HG03442 (cell line): ENCODE results near the gene RUSF1.
"Not testable (repeated sequence)": the region's sequence is repeated elsewhere in the genome, so short reads cannot be mapped to it uniquely, and the experiment has no call there.

Source experiments
- ATAC-seq: cut with Tn5 transposase; IDR thresholded peaks from one replicate; pipeline ENCODE4 v1.9.1; 2021; ENCODE audit warnings: mild to moderate bottlenecking, moderate library complexity; ENCODE audit not compliant: unreplicated experiment

RUSF1 gene

GRCh38 chr16:31517800-31518402 lies 9.7 kb upstream of the RUSF1 start:
- no peak for ATAC-seq

- ATAC-seq: no peak
Observed at GRCh38 chr16:31513884-31514283, 5.7 kb upstream of the RUSF1 start.

DNA sequence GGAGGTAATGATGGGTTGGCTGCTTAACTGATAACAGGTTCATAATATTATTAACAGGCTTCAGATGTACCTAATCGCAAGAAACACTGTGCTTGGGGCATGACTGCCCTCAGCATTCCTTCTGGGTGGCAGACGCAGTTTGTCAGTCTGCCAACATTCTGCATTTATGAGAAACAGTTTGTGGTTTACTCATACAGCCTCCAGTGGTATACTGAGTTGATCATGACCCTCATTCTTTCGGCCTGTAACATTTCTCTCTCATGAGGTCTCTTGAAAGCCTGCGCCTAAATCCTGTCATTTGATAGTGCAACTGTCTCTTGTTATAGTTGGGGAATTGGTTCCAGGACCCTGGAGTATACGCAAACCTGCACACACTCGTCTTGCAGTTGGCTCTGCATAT lies 4.9 kb upstream of the RUSF1 start:
- no peak for ATAC-seq

GRCh38 chr16:31508706-31509195 lies 560 bp upstream of the RUSF1 start:
- no peak for ATAC-seq

- no peak for ATAC-seq
Observed at GRCh38 chr16:31507617-31507928, 618 bp downstream of the RUSF1 start.

DNA sequence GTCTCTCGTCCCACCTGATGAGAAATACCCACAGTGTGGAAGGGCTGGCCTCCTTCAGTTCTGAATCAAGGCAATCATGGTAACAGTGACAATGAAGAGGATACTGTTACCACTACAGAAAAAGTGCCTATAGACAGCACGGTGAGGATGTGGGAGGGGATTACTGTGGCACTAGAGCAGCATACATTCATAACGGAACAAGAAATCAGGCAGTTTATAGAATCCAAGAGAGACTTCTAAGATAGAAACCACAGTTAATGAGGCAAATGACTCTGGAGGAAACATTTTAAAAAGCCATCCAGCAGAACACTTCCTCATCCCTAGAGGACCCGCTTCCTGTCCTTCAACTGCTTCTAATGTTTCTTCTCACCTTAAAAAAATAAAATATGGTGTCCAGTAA lies 2.7 kb downstream of the RUSF1 start:
- peak; percentile 54 for ATAC-seq

GRCh38 chr16:31504159-31504558 lies 4.0 kb downstream of the RUSF1 start:
- no peak for ATAC-seq

GRCh38 chr16:31503555-31503954 lies 4.6 kb downstream of the RUSF1 start:
- ATAC-seq: not testable (repeated sequence)

GRCh38 chr16:31502981-31503380 lies 5.2 kb downstream of the RUSF1 start:
- ATAC-seq: no peak

DNA sequence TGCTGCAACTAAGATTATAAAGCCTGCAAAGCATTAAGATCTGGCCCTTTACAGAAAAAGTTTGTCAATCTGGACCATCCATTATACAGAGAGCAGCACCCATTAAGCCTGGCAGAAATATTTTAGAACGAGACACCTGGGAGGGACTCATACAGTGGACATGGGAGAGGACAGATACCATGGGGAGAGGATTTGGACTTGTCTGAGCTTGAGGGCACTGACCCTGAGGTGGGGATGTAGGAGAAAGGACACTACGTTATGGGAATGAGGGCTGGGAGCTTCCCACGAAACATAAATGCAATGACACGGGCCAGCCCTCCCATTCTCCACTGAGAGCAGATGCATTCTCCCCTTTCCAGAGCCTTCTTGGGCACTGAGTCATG lies 6.2 kb downstream of the RUSF1 start:
- ATAC-seq: no peak

DNA sequence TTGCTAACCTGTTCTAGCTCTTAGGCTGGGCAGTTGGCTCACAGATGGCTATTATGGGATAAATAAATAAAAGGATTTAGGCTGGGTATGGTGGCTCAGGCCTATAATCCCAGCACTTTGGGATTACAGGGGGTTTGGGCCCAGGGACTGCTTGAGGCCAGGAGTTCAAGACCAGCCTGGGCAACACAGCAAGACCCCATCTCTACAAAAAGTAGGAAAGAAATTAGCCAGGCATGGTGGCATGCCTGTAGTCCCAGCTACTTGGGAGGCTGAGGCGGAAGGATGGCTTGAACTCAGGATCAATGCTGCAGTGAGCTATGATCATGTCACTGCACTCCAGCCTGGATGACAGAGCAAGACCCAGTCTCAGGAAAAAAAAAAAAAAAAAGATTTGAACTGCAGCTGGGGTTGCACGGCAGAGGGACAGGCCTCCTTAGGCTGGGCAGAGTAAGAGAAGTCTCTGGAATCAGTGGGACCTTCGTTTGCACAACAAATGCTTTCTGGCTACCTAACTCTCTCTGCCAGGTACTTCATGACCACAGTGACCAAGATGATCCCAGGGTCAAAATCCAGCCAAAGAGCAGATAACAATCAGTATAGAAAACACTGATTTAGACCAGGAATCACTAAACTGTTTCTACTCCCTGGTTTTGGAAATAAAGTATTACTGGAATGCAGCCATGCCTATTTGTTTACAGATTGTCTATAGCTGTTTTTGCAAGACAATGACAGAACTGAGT lies 6.8 kb downstream of the RUSF1 start:
- ATAC-seq: no peak

DNA sequence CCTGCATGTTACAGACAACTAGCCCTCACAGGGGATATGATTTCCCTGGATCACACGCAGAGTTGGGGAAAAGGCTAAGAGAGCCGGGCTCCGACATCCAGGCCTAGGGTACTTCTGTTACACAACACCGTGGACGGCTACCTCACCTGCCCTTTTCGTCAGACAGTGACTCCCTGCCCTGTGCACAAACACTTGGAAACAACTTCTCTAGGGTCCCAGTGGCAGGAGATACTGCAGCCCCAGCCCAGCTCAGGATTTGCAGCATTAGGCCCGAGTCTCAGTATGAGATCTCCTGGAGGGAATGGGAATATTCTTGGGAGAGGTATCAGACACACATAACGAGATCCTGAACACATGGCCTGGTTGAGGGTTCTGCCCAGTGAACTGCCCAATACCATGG lies 8.3 kb downstream of the RUSF1 start:
- ATAC-seq: no peak

GRCh38 chr16:31498493-31498892 lies 9.7 kb downstream of the RUSF1 start:
- ATAC-seq: no peak

DNA sequence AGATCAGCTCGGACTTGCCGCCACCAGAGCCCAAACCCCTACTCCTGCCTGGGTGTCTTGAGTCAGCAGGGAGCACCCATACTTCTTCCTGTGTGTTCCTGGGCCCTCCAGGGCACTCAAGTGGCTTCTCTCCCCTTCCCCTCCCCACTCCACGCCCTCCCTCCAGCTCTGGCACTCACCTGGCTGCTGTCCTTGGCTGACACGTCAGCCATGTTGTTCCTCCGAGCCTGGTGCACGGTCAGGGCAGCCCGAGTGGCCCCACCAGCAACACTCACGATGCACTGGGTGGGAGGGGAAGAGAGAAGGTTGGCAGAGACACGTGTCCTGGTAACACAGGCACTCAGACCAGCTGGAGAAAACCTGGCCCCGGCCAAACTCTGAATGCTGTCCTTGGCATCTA lies 11.5 kb downstream of the RUSF1 start:
- ATAC-seq: no peak

GRCh38 chr16:31493506-31494125 lies 14.6 kb downstream of the RUSF1 start:
- no peak for ATAC-seq

- no peak for ATAC-seq
Observed at GRCh38 chr16:31491778-31492418, 16.3 kb downstream of the RUSF1 start.

DNA sequence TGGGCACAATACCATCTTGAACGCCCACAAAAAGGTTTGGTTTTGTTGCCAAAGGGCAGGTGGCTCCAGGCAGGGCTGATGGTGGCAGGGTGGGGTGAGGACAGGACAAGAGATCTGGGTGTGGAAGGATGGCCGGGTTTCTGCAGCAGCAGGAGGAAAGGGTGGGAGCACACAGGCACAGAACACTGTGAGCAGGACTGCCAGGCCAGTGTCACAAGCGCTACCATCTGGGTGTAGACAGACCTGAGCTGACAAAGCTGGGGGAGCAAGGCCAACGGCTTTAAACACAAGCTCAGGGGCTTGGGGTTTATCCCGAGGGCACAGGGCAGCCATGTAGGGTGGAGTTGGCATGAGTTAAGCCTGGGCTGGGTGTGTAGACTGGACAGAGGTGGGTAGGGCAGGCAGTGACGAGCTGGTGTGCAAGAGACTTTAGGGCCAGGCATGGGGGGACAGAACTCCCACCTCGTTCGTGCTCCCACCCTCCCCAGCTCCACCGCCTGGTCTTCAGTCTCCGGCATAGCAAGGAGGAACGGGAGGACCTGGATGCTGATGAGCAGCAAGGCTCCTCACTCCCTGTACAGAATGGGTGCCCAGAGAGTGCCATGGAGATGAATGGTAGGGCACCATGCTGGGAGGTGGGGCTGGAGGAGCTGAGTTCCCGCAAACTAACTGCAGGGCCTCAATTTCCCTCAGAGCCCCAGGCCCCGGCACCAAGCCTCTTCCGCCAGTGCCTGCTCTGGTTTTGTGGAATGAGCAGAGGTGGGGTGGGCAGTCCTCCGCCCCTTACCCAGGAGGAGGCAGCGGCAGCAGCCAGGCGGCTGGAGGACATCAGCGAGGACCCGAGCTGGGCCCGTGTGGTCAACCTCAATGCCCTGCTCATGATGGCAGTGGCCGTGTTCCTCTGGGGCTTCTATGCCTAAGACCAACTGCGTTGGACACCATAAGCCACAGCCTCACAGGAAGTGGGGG lies 18.3 kb downstream of the RUSF1 start:
- no peak for ATAC-seq

- ATAC-seq: no peak
Observed at GRCh38 chr16:31489298-31489564, 19.0 kb downstream of the RUSF1 start.

DNA sequence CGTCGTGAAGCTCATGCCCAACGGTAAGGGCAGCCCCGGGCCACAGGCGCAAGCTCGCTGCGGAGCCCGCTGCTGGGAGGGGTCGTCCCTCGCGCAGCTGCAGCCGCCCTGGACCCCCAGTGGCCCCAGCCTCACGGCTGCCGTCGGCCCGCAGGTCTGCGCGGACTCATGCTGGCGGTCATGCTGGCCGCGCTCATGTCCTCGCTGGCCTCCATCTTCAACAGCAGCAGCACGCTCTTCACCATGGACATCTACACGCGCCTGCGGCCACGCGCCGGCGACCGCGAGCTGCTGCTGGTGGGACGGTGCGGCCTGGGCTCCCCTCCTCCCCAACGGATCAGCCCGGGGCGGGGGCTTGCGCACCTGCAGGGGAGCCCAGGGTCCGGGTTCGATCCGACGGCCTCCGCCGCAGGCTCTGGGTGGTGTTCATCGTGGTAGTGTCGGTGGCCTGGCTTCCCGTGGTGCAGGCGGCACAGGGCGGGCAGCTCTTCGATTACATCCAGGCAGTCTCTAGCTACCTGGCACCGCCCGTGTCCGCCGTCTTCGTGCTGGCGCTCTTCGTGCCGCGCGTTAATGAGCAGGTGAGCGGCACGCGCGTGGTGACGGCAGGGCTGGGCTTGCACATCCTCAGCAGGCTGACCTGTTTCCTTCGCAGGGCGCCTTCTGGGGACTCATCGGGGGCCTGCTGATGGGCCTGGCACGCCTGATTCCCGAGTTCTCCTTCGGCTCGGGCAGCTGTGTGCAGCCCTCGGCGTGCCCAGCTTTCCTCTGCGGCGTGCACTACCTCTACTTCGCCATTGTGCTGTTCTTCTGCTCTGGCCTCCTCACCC lies 19.5 kb downstream of the RUSF1 start:
- no peak for ATAC-seq
